SK-N-SH (cell line): ENCODE results near the gene HSPB2. TPM values are rescaled to one million over a fixed set of nuclear protein-coding genes. Genes with fewer than 3 reads are reported as not detected.

Experiments
- CTCF ChIA-PET: fragments of 300-600, 350-600 bp; formaldehyde crosslinking; extraction: SDS; loops from one replicate; lab custom pipeline; 2021; lab: Yijun Ruan, JAX
- POLR2A ChIA-PET: fragments of 350-600 bp; sonication (Branson Sonifier 250); formaldehyde crosslinking; extraction: SDS; loops from one replicate; lab custom pipeline; 2020; ENCODE audit warnings: antibody characterized with exemption, inconsistent platforms; lab: Yijun Ruan, JAX
- DNase-seq: peaks from one replicate; pipeline ENCODE4 v3.0.0; 2012
- H2AFZ ChIP-seq: fragments of 200-600 bp; sonication (generic); 2 replicates; pipeline ENCODE4 v1.8.1; 2016; ENCODE audit warnings: antibody characterized with exemption, mild to moderate bottlenecking, low read depth
- H3F3A ChIP-seq: fragments of 200-600 bp; sonication (generic); replicated peaks from 2 replicates; pipeline ENCODE3; 2016; ENCODE audit warnings: antibody characterized with exemption, mild to moderate bottlenecking; ENCODE audit not compliant: insufficient read depth
- H3K27ac ChIP-seq, 2 experiments: fragments of 200-500 bp in 1 of 2; fragments of 200-600 bp in 1 of 2; sonication (Bioruptor generic) in 1 of 2; sonication (generic), shearing (Covaris generic) in 1 of 2; 2 replicates each; pipeline versions ENCODE4 v1.5.1 to v1.6.1; 2014 to 2016; ENCODE audit warnings: low read depth in 2 of 2, inconsistent platforms in 1 of 2, low read length in 1 of 2, mild to moderate bottlenecking in 1 of 2, mixed read lengths in 1 of 2
- H3K27me3 ChIP-seq: fragments of 200-600 bp; sonication (generic), shearing (Covaris generic); 2 replicates; pipeline ENCODE4 v1.6.1; 2016; ENCODE audit warnings: mixed run types; ENCODE audit not compliant: insufficient read depth
- H3K36me3 ChIP-seq, 2 experiments: fragments of 200-500 bp in 1 of 2; fragments of 200-600 bp in 1 of 2; sonication (Bioruptor generic) in 1 of 2; sonication (generic) in 1 of 2; replicated peaks in 1 of 2; 2 replicates each; pipeline versions ENCODE3 to v1.5.1; 2014 to 2016; ENCODE audit warnings: low read length in 1 of 2, mild to moderate bottlenecking in 1 of 2; ENCODE audit not compliant: insufficient read depth in 2 of 2, control insufficient read depth in 1 of 2
- H3K4me1 ChIP-seq, 2 experiments: fragments of 200-500 bp in 1 of 2; fragments of 200-600 bp in 1 of 2; sonication (Bioruptor generic) in 1 of 2; sonication (generic), shearing (Covaris generic) in 1 of 2; 2 replicates each; pipeline versions ENCODE4 v1.5.1 to v1.6.1; 2014 to 2016; ENCODE audit warnings: low read depth in 1 of 2, low read length in 1 of 2, mixed run types in 1 of 2; ENCODE audit not compliant: insufficient read depth in 2 of 2, control insufficient read depth in 1 of 2
- H3K4me2 ChIP-seq: fragments of 200-600 bp; sonication (generic), shearing (Covaris generic); 2 replicates; pipeline ENCODE4 v1.6.1; 2017; ENCODE audit warnings: mixed run types
- H3K4me3 ChIP-seq, 2 experiments: fragments of 200-500 bp in 1 of 2; fragments of 200-600 bp in 1 of 2; sonication (Bioruptor generic) in 1 of 2; sonication (generic), shearing (Covaris generic) in 1 of 2; 2 replicates each; pipeline versions ENCODE4 v1.5.1 to v1.8.1; 2014 to 2016; ENCODE audit warnings: low read depth in 2 of 2, inconsistent platforms in 1 of 2, low read length in 1 of 2, mild to moderate bottlenecking in 1 of 2, mixed read lengths in 1 of 2, moderate library complexity in 1 of 2
- H3K79me2 ChIP-seq: fragments of 200-600 bp; sonication (generic); 2 replicates; pipeline ENCODE4 v1.8.1; 2017; ENCODE audit warnings: mild to moderate bottlenecking; ENCODE audit not compliant: insufficient read depth
- H3K9ac ChIP-seq: fragments of 200-600 bp; sonication (generic); 2 replicates; pipeline ENCODE4 v1.6.1; 2017; ENCODE audit warnings: mixed run types
- H3K9me2 ChIP-seq: fragments of 200-600 bp; sonication (generic); 2 replicates; pipeline ENCODE4 v1.6.1; 2017; ENCODE audit warnings: mixed run types
- H3K9me3 ChIP-seq: fragments of 200-600 bp; sonication (generic); 2 replicates; pipeline ENCODE4 v1.6.1; 2017; ENCODE audit warnings: mixed run types, mild to moderate bottlenecking, moderate library complexity
- H4K20me1 ChIP-seq: fragments of 200-600 bp; sonication (generic); 2 replicates; pipeline ENCODE4 v1.6.1; 2017; ENCODE audit warnings: mild to moderate bottlenecking, mixed run types; ENCODE audit not compliant: insufficient read depth
- EP300 ChIP-seq, 2 experiments: IDR thresholded peaks; 2 replicates each; pipeline versions ENCODE4 v1.4.0 to v1.6.1; 2012; ENCODE audit warnings: borderline replicate concordance in 1 of 2, low read depth in 1 of 2, low read length in 1 of 2
- EZH2phosphoT487 ChIP-seq: fragments of 200-600 bp; sonication (generic); IDR thresholded peaks from 2 replicates; pipeline ENCODE4 v1.6.1; 2017; ENCODE audit warnings: low read depth, mixed run types, mild to moderate bottlenecking, antibody characterized with exemption, moderate library complexity, borderline replicate concordance
- FOXJ3 ChIP-seq: sonication (generic); formaldehyde crosslinking; IDR thresholded peaks from 2 replicates; pipeline ENCODE4 v1.5.1; 2020; ENCODE audit warnings: mild to moderate bottlenecking, missing genetic modification reagents
- GABPA ChIP-seq: IDR thresholded peaks from 2 replicates; pipeline ENCODE4 v1.4.0; 2012; ENCODE audit warnings: low read depth, mild to moderate bottlenecking
- GATA2 ChIP-seq: sonication (generic); formaldehyde crosslinking; IDR thresholded peaks from 2 replicates; pipeline ENCODE4 v1.5.0; 2020; ENCODE audit warnings: mild to moderate bottlenecking, missing genetic modification reagents
- JUND ChIP-seq: IDR thresholded peaks from 2 replicates; pipeline ENCODE4 v1.4.0; 2012
- NFIC ChIP-seq: IDR thresholded peaks from 2 replicates; pipeline ENCODE4 v1.4.0; 2012; ENCODE audit warnings: borderline replicate concordance
- NRF1 ChIP-seq: IDR thresholded peaks from 2 replicates; pipeline ENCODE4 v1.6.1; 2012; ENCODE audit warnings: low read depth, mild to moderate bottlenecking, low read length
- POLR2AphosphoS5 ChIP-seq: IDR thresholded peaks from 2 replicates; pipeline ENCODE4 v1.6.1; 2012; ENCODE audit warnings: low read depth, low read length
- RAD21 ChIP-seq: IDR thresholded peaks from 2 replicates; pipeline ENCODE4 v1.6.1; 2012; ENCODE audit warnings: mild to moderate bottlenecking, low read length
- RCOR1 ChIP-seq: fragments of 150-350 bp; IDR thresholded peaks from 2 replicates; pipeline ENCODE4 v1.6.1; 2017; ENCODE audit warnings: antibody characterized with exemption, low read length
- REST ChIP-seq: IDR thresholded peaks from 2 replicates; pipeline ENCODE4 v1.6.1; 2012; ENCODE audit warnings: mild to moderate bottlenecking, low read depth, low read length, moderate library complexity
- RXRA ChIP-seq: IDR thresholded peaks from 2 replicates; pipeline ENCODE4 v1.4.0; 2012; ENCODE audit warnings: low read depth, mild to moderate bottlenecking, borderline replicate concordance
- SMC3 ChIP-seq: IDR thresholded peaks from 2 replicates; pipeline ENCODE4 v1.6.1; 2012; ENCODE audit warnings: low read depth, low read length, improper control_type of control experiment
- TCF12 ChIP-seq: IDR thresholded peaks from 2 replicates; pipeline ENCODE4 v1.4.0; 2012
- WGBS: methylation state at CpG from one replicate; pipeline ENCODE4 v1.1.6; 2017; ENCODE audit warnings: low lambda C conversion rate; 5-methylcytosine and 5-hydroxymethylcytosine counted together
- polyA plus RNA-seq, 3 experiments: library from polyadenylated mRNA; depleted of rRNA; stranded (reverse); fragments of >200 nt; gene quantifications; 2 replicates each; pipeline ENCODE4 v1.2.3, GENCODE V29; 2012
- TF ChIP-seq, protein P1 (sequence below): IDR thresholded peaks from 2 replicates; pipeline ENCODE4; 2012
- TF ChIP-seq, protein P2 (sequence below): fragments of 200-600 bp; sonication (generic); IDR thresholded peaks from 2 replicates; pipeline ENCODE4 v1.6.1; 2017; ENCODE audit warnings: antibody characterized with exemption, mild to moderate bottlenecking, moderate library complexity
- TF ChIP-seq, protein P3 (sequence below): IDR thresholded peaks from 2 replicates; pipeline ENCODE4 v1.4.0; 2012; ENCODE audit warnings: low read depth, borderline replicate concordance
- TF ChIP-seq, protein P4 (sequence below): IDR thresholded peaks from 2 replicates; pipeline ENCODE4 v1.4.0; 2012; ENCODE audit warnings: low read depth

Gene HSPB2
- polyA plus RNA-seq, 1 of the 3 experiments (the other 2 are of a cell fraction): not detected

- Histone ChIP-seq H3K9me3 (no peaks in the 10 kb centered on the region), H3K4me3 (no peak overlapping the region), H3K9ac (peak overlapping the region; percentile 78; the same call in 1 of the 2 replicates), H3K4me1 (peaks cover 44 to 52% of the 10 kb centered on the region in 2 experiments), H3K79me2 (peaks cover 22% of the 10 kb centered on the region; the same call in 1 of the 2 replicates), H2AFZ (peak overlapping the region; percentile 85; the same call in 1 of the 2 replicates), H3F3A (peaks cover 27% of the 10 kb centered on the region), H3K27ac (peak overlapping the region; percentile 60 to 92), H3K4me2 (peak overlapping the region; percentile 92), H3K36me3 (no peaks in the 10 kb centered on the region), H3K27me3 (no peaks in the 10 kb centered on the region), H4K20me1 (no peaks in the 10 kb centered on the region), H3K9me2 (no peaks in the 10 kb centered on the region)
- TF ChIP-seq, protein P1, sequence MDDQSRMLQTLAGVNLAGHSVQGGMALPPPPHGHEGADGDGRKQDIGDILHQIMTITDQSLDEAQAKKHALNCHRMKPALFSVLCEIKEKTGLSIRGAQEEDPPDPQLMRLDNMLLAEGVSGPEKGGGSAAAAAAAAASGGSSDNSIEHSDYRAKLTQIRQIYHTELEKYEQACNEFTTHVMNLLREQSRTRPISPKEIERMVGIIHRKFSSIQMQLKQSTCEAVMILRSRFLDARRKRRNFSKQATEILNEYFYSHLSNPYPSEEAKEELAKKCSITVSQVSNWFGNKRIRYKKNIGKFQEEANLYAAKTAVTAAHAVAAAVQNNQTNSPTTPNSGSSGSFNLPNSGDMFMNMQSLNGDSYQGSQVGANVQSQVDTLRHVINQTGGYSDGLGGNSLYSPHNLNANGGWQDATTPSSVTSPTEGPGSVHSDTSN: no peak
- TF ChIP-seq EP300 (IDR thresholded peaks at IDR 0.05; ENCODE audit: borderline replicate concordance in 1 of 2, low read depth in 1 of 2, low read length in 1 of 2) (no peak), REST (no peak), JUND (no peak), GATA2 (CRISPR knock-in tag) (no peak), RCOR1 (no peak), POLR2AphosphoS5 (no peak), RXRA (no peak), SMC3 (no peak), GABPA (no peak), EZH2phosphoT487 (no peak), RAD21 (no peak), NRF1 (no peak), NFIC (no peak), FOXJ3 (CRISPR knock-in tag) (no peak), TCF12 (no peak)
- TF ChIP-seq, protein P2, sequence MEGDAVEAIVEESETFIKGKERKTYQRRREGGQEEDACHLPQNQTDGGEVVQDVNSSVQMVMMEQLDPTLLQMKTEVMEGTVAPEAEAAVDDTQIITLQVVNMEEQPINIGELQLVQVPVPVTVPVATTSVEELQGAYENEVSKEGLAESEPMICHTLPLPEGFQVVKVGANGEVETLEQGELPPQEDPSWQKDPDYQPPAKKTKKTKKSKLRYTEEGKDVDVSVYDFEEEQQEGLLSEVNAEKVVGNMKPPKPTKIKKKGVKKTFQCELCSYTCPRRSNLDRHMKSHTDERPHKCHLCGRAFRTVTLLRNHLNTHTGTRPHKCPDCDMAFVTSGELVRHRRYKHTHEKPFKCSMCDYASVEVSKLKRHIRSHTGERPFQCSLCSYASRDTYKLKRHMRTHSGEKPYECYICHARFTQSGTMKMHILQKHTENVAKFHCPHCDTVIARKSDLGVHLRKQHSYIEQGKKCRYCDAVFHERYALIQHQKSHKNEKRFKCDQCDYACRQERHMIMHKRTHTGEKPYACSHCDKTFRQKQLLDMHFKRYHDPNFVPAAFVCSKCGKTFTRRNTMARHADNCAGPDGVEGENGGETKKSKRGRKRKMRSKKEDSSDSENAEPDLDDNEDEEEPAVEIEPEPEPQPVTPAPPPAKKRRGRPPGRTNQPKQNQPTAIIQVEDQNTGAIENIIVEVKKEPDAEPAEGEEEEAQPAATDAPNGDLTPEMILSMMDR: no peak
- TF ChIP-seq, protein P3, sequence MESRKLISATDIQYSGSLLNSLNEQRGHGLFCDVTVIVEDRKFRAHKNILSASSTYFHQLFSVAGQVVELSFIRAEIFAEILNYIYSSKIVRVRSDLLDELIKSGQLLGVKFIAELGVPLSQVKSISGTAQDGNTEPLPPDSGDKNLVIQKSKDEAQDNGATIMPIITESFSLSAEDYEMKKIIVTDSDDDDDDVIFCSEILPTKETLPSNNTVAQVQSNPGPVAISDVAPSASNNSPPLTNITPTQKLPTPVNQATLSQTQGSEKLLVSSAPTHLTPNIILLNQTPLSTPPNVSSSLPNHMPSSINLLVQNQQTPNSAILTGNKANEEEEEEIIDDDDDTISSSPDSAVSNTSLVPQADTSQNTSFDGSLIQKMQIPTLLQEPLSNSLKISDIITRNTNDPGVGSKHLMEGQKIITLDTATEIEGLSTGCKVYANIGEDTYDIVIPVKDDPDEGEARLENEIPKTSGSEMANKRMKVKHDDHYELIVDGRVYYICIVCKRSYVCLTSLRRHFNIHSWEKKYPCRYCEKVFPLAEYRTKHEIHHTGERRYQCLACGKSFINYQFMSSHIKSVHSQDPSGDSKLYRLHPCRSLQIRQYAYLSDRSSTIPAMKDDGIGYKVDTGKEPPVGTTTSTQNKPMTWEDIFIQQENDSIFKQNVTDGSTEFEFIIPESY: no peak
- TF ChIP-seq, protein P4, sequence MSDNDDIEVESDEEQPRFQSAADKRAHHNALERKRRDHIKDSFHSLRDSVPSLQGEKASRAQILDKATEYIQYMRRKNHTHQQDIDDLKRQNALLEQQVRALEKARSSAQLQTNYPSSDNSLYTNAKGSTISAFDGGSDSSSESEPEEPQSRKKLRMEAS: no peak
- POLR2A ChIA-PET: interaction anchor here (1.2 kb wide), 1 partner anchor 9 kb away, joined by 3 read pairs; no protein-coding TSS in a partner anchor
- whole genome bisulfite sequencing: 75% methylated on average over 4 of the region's 4 CpGs
- CTCF ChIA-PET: interaction anchor here (1.3 to 15.8 kb wide), 5 partner anchors 8 to 65 kb away, joined by 3 to 272 read pairs (median 3); partner anchors contain the start of gene ALG9
- no peak for DNase-seq
Observed at GRCh38 chr11:111935317-111936039, 22.9 kb downstream of the HSPB2 start.
